GM12801 (cell line): ENCODE measurements around the gene ITGB2.

ENCODE experiments used
- TF ChIP-seq, protein P1 (sequence below): IDR thresholded peaks from one replicate; pipeline ENCODE4 v1.5.1; 2011; ENCODE audit warnings: control low read depth; ENCODE audit not compliant: insufficient read length; ENCODE audit errors: extremely low read depth

The ITGB2 gene

DNA sequence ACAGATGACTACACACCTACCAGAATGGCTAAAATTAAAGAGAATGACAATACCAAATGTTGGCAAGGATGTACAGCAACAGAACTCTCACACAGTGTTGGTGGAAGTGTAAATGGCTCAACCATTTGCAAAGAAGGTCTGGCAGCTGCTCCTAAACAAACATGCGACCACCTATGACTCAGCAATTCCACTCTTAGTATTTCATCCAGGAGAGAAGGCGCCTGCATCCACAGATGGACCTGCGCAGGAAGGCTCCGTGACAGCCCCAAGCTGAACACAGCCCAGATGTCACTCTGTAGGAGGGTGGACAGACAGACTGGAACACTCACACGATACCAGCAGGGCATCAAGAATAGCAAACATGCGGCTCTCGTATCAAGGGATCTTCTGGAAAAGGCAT lies 53.9 kb downstream of the ITGB2 start:
- TF ChIP-seq, protein P1, sequence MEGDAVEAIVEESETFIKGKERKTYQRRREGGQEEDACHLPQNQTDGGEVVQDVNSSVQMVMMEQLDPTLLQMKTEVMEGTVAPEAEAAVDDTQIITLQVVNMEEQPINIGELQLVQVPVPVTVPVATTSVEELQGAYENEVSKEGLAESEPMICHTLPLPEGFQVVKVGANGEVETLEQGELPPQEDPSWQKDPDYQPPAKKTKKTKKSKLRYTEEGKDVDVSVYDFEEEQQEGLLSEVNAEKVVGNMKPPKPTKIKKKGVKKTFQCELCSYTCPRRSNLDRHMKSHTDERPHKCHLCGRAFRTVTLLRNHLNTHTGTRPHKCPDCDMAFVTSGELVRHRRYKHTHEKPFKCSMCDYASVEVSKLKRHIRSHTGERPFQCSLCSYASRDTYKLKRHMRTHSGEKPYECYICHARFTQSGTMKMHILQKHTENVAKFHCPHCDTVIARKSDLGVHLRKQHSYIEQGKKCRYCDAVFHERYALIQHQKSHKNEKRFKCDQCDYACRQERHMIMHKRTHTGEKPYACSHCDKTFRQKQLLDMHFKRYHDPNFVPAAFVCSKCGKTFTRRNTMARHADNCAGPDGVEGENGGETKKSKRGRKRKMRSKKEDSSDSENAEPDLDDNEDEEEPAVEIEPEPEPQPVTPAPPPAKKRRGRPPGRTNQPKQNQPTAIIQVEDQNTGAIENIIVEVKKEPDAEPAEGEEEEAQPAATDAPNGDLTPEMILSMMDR: no peak

DNA sequence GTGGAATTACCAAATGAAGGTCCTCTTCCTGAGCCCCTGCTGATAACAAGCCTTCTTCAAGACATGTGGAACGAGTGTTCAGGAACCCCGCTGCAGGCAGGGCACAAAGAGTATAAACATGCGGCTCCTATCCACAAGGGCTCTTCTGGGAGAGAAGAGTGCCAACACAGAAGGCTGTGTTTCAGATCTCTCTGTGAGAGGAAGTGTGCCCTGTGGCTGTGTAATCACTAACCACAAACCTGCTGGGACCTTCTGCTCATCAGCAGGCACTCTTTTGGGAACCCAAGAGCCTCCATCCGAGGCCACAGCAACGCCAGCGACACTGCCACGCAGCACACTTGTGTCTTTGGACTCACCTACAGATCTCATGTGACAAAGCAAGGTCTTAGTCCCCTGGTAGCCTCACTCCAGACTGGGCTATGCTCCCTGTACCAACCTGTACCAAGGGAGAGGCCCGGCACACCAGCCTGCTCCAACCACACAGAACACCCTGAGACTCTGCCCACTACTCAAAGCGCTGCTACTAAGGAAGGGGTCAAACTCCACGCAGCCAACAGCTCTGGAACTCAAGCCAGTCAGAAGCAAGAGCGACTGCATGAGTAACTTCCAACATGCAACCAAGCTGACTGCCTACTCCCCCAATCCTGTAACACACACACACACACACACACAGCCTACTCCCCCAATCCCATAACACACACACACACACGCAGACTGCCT lies 55.0 kb downstream of the ITGB2 start:
- TF ChIP-seq, protein P1: no peak

DNA sequence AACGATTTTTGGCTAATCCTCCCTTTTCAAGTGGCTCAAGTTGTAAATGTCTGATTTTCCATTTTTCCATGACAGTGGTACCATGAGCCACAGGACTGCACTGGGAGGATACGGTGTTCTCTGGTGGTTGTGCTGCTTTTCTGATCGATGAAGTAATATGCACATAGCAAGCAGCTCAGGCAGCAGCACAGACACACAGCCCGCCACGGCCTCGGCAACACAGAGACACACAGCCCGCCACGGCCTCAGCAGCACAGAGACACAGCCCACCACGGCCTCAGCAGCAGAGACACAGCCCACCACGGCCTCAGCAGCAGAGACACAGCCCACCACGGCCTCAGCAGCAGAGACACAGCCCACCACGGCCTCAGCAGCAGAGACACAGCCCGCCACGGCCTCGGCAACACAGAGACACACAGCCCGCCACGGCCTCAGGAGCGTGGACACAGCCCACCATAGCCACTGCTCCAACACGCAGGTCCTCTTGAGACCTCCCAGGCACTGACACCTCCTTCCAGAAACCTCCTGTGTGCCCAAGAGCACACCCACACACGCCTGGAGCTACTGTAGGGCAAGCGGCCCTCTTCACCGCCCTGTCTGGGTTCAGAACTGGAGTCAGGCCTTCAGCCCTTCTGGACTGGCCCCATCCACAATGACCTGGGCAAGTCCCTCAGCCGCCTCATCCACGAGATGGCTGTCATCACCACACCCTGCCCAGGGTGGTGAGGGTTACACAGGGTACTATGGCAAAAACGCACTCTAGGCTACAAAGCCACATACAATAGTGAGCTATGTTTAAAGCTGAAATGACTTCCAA lies 57.6 kb downstream of the ITGB2 start:
- TF ChIP-seq, protein P1: no peak

DNA sequence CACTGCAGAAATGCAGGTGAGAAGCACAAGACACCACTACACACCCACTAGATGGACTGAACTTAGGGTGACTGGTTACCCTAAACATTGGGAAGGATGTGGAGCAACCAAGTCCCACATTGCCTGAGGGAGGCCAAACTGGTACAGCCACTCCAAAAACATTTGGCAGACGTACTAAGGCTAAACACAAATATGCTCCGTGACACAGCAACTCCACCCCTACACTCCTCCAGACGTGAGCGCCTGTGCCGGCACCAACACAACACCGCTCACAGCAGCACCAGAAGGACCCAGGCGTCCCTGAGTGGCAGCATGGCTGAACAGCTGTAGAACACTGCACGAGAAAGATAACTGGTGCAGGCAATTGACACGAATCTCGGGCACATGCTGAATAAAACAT lies 61.9 kb downstream of the ITGB2 start:
- TF ChIP-seq, protein P1: no peak

DNA sequence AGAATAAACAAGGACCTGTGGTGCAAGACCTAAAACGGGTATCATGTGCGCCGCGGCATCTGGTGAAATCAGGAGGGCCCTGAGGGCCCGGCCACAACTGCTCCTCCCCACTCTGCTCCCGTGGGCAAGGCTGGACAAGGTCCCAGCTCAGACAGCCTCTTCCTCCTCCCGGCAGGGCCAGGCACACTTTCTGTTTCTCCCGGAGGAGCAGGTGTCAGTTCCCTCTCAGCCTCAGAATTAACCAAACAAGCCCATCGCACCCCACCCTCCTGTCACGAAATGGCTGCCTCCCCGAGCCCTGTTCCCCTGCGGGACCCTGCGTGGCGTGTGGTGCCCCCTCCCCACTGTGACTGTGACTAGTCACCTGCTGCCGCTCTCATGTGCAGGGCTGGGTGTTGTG lies 62.4 kb downstream of the ITGB2 start:
- TF ChIP-seq, protein P1: no peak

DNA sequence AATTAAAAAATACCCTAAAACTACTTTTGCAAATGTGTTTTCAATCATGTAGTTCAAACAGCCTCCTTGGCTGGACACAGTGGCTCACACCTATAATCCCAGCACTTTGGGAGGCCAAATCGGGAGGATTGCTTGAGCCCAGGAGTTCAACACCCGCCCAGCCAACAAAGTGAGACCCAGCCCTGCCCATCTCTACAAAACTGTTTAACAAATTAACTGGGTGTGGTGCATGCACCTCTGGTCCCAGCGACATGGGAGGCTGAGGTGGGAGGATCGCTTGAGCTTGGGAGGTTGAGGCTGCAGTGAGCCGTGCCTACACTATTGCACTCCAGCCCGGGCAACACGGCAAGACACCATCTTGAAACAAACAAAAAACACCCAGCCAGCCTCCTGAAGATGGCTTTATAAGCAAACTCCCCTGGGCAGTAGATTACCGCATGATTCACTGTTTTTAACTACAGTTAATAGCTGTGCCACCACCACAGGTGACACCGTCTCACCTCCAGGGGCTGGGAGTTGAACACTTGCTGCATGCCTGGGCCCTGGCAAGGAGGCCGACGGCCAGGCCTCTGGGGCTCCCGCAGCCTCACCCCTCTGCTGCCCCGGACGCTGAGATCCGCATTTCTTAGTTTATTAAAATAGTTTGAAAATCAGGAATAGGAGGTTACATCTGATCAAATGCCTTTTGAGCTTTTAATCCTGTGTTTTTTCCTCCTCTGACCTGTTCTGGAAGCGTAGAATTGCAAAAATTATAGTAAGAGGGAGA lies 63.4 kb downstream of the ITGB2 start:
- TF ChIP-seq, protein P1: no peak

DNA sequence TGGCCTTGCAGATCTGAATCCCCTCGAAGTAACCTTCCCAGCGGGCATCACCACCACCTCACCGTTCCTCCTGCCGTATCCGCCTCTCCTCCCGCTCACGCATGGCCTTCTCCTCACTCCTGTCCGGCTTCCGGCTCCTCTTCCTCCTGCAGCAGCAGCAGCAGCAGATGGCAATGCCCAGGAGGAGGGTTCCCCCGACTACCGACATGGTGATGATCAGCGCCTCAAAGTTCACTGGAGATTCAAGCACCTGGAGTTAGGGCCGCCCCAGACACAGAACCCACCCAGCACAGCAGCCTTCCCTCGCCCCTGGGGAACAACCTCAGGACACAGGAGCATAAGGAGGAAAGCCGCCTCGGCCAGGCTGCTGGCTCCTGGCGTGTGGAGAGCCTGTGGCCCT lies 64.6 kb downstream of the ITGB2 start:
- TF ChIP-seq, protein P1: no peak
